Ascending aorta (tissue), 2 donors: Measurements from ENCODE around the gene KMT5B. TPM values are rescaled to one million over a fixed set of nuclear protein-coding genes. Genes with fewer than 3 reads are reported as not detected.
A peak's percentile ranks its signal among the peaks of the same experiment; 100 is the strongest.

Experiments
- DNase-seq, 2 donors: peaks; one replicate each; pipeline ENCODE4 v3.0.0-alpha.2; 2019; ENCODE audit warnings: low spot score in 2 of 2
- H3K27ac ChIP-seq, 2 donors: fragments of 200-600 bp; sonication (generic); one replicate each; pipeline ENCODE4 v1.5.1; 2016 to 2017; ENCODE audit warnings: mild to moderate bottlenecking in 1 of 2
- H3K27me3 ChIP-seq: fragments of 200-600 bp; sonication (generic); one replicate; pipeline ENCODE4 v1.5.1; 2017
- H3K36me3 ChIP-seq, 2 donors: fragments of 200-600 bp; sonication (generic); one replicate each; pipeline ENCODE4 v1.5.1; 2016
- H3K4me1 ChIP-seq, 2 donors: fragments of 200-600 bp; sonication (generic); one replicate each; pipeline ENCODE4 v1.5.1; 2016 to 2017; ENCODE audit warnings: mild to moderate bottlenecking in 1 of 2
- H3K4me3 ChIP-seq, 2 donors: fragments of 200-600 bp; sonication (generic); one replicate each; pipeline ENCODE4 v1.5.1; 2016 to 2017; ENCODE audit warnings: mild to moderate bottlenecking in 1 of 2
- H3K9me3 ChIP-seq, 2 donors: fragments of 200-600 bp; sonication (generic); one replicate each; pipeline ENCODE4 v1.5.1; 2016
- CTCF ChIP-seq, 3 experiments: fragments of 200-600 bp in 2 of 3; fragments of 450-650 bp in 1 of 3; sonication (generic) in 2 of 3; IDR thresholded peaks; one replicate each; pipeline ENCODE4 v1.5.1; 2016 to 2019; ENCODE audit warnings: antibody characterized with exemption in 3 of 3, mild to moderate bottlenecking in 1 of 3, moderate library complexity in 1 of 3
- intact Hi-C: fragments of 100-400 bp; cut with DNase I; formaldehyde crosslinking; loops from one replicate; pipeline ENCODE4 v1.15.1; 2023
- total RNA-seq: library from RNA; depleted of rRNA; stranded (reverse); fragments of >200 nt; gene quantifications from one replicate; pipeline ENCODE4 v1.1.0, GENCODE V29; 2016

The KMT5B gene
- total RNA-seq, 1 donor from 2014 or later, result 82.0 TPM

DNA sequence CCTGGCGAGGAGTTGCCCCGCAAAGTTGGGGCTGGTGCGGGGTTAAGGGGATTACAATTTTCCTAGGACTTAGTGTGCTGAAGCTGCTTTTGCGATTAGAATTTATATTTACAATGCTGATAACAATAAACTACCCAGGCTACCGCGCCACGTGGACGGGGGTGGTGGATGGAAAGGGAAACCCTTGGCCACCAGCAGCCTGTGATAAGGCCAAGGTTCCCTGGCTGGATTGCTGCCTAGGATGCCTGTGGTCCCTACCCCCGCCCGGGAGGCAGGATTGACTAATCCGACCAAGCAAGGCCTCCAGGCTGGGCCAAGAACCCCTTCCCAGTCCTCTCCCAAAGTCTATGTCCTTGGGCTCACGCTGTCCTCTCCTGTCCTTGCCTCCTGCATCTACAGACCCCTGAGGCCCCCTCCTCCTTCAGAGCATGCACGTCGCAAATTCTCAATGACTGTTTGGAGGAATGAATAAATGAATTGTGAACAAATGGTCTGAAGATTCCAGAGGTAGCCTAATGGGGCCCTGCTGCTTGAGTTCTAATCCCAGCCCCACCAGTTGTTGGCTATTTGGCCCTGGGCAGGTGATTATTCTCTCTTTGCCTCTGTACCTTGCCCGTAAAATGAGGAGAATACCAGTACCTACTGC is 84.3 kb downstream of the KMT5B start:
- Histone ChIP-seq H3K4me1 (peaks cover 6 to 7% of the 10 kb centered on the region in 2 donors), H3K9me3 (no peaks in the 10 kb centered on the region), H3K36me3 (no peaks in the 10 kb centered on the region), H3K27me3 (no peaks in the 10 kb centered on the region), H3K27ac (peak overlapping the region; percentile 66 to 70), H3K4me3 (peak overlapping the region; percentile 61 to 63)
- intact Hi-C loops, result no loop called here
- peak in 1 of 2 donors; percentile 75 for DNase-seq
- no peak for TF ChIP-seq CTCF (IDR thresholded peaks at IDR 0.05)

DNA sequence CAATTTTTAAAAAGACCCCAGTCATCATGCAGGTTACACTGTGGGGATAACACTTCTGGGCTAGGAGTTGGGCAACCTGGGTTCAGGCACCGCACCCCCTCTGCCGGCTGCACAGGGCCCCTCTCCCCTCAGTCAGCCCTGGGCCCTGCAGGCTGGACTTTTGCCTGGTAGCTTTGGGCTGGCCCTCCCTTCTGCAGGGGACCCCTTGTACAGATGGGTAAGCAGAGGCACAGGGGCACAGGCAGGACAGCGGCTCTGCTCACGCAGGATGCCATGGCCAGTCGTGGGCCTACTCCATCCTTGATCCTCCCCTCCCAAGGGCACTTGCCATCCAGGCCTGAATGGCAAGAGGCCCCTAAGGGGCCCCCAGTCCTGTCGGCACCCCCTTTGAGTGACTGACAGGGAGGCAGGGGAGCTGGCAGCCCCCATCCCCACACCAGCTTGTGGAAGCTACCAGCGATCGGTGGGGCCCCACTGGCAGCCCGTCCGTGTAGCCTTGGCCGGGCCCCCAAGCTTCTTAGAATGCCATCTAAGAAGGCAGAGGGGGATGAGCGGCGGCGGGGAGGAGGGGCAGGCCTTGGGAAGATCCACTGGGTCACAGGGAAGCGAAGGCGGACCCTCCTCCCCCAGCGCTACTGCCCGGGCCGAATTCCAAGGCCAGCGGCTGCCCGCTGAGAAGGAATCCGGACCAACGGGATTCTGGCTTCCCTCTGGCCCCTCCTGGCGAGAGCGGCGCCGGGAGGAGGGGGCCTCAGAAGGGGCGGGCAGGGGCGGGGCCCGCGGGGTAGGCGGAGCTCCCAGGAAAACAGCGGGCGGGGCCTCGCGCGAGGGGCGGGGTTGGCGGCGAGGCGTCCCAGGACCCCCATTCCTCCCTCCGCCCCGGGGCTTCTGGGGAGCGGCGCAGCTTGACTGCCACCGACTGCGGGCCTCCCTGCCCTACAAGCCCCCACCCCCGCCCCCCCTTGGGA is 85.1 kb downstream of the KMT5B start:
- H3K4me3 ChIP-seq, result peak overlapping the region; percentile 61 to 63
- intact Hi-C loops, result no loop called here
- peak overlapping the region; percentile 66 to 70 for H3K27ac ChIP-seq
- no peak for DNase-seq
- no peaks in the 10 kb centered on the region for H3K36me3 ChIP-seq
- no peak for TF ChIP-seq CTCF (IDR thresholded peaks at IDR 0.05)
- no peaks in the 10 kb centered on the region for H3K27me3 ChIP-seq
- peaks cover 6 to 7% of the 10 kb centered on the region in 2 donors for H3K4me1 ChIP-seq
- no peaks in the 10 kb centered on the region for H3K9me3 ChIP-seq

DNA sequence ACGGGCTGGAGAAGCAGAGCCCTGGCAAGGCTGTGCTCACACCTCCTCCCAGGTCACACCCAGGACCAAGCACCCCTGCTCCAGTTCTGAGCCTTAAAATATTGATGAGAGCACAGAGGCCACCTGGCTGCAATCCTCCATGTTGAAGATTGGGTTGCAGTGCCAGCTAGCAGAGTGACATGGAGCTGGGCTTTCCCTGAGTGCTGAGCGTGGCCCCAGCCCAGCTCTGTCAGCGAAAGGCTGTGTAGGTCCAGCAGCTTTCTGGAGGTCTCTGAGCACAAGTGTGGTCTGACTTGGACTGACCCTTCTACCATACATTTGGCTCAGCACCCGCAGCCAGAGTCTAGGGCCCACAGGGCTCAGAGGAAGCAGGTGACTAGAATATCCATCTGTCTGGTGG is 87.9 kb downstream of the KMT5B start:
- no peak overlapping the region for H3K27ac ChIP-seq
- DNase-seq, result no peak
- intact Hi-C loops, result no loop called here
- no peak overlapping the region for H3K4me3 ChIP-seq
- H3K9me3 ChIP-seq, result no peaks in the 10 kb centered on the region
- peaks cover 6 to 7% of the 10 kb centered on the region in 2 donors for H3K4me1 ChIP-seq
- no peak for TF ChIP-seq CTCF (IDR thresholded peaks at IDR 0.05)
- H3K27me3 ChIP-seq, result no peaks in the 10 kb centered on the region
- no peaks in the 10 kb centered on the region for H3K36me3 ChIP-seq

GRCh38 chr11:68122936-68123539 is 90.1 kb downstream of the KMT5B start:
- Histone ChIP-seq H3K9me3 (no peaks in the 10 kb centered on the region), H3K36me3 (no peaks in the 10 kb centered on the region), H3K27ac (no peak overlapping the region), H3K27me3 (no peaks in the 10 kb centered on the region), H3K4me1 (peaks cover 0 to 2% of the 10 kb centered on the region in 2 donors), H3K4me3 (no peak overlapping the region)
- no peak for TF ChIP-seq CTCF (IDR thresholded peaks at IDR 0.05)
- DNase-seq, result no peak
- intact Hi-C loops, result no loop called here

- TF ChIP-seq CTCF (IDR thresholded peaks at IDR 0.05), result peak in 1 of 3 experiments; percentile 29
- peaks cover 0 to 2% of the 10 kb centered on the region in 2 donors for H3K4me1 ChIP-seq
- no peaks in the 10 kb centered on the region for H3K36me3 ChIP-seq
- H3K27me3 ChIP-seq, result no peaks in the 10 kb centered on the region
- peak within 1 kb of the TSS; percentile 97 to 99 for H3K27ac ChIP-seq
- intact Hi-C loops, result loop anchor here (1.0 to 2.0 kb wide), 5 partner anchors 82 to 340 kb away; partner anchors contain the start of genes ALDH3B1, KMT5B, NDUFS8 and PPP6R3
- no peaks in the 10 kb centered on the region for H3K9me3 ChIP-seq
- peak; percentile 64 to 95 for DNase-seq
- H3K4me3 ChIP-seq, result peak within 1 kb of the TSS; percentile 82 to 83
These were observed 91.8 kb downstream of the KMT5B start, which contains the start of gene CHKA for GRCh38 chr11:68121067-68121899. TSS of gene CHKA (minus strand) at chr11:68121388. CDS start at chr11:68121177, 211 bp downstream.
